ENCODE results near the gene ARID3B. TPM values are rescaled to one million over a fixed set of nuclear protein-coding genes. Genes with fewer than 3 reads are reported as not detected.

ARID3B gene
- total RNA-seq, 1 donor: 3.6 TPM

DNA sequence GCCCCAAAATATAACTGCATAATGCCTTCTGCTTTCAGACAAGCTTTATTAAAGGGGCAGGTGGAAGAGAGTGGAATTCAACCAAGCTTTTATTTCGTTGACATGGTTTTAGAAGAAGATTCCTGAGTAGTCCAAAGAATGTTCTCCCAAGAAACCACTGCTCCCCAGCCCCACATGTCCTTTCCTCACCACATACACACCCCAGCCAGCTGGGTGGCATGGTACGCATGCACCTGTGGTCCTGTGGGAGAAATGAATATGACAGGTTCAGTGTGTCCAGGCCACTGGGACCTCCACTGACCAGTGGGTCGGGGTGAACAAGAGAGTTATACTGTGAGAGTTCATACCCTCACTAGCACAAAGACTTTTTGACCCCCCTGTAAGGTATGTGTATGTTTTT lies 30.2 kb downstream of the ARID3B start:
- H4K20me1 ChIP-seq (ENCODE audit: insufficient read depth, low read length): peaks cover 11% of the 10 kb centered on the region
- no peak overlapping the region for H3K4me2 ChIP-seq (ENCODE audit: insufficient read depth, low read length)
- H2AFZ ChIP-seq (ENCODE audit: low read length): no peak overlapping the region
- no peak overlapping the region for H3K4me3 ChIP-seq (ENCODE audit: insufficient read depth, low read length)
- H3K27ac ChIP-seq (ENCODE audit: low read depth, low read length): no peak overlapping the region
- H3K9me3 ChIP-seq (ENCODE audit: low read depth, low read length): no peaks in the 10 kb centered on the region
- no peaks in the 10 kb centered on the region for H3K27me3 ChIP-seq (ENCODE audit: insufficient read depth, low read length)
- peaks cover 21% of the 10 kb centered on the region for H3K4me1 ChIP-seq (ENCODE audit: insufficient read depth, low read length)
- H3K79me2 ChIP-seq (ENCODE audit: insufficient read depth, low read length): no peaks in the 10 kb centered on the region
- TF ChIP-seq, protein P1, sequence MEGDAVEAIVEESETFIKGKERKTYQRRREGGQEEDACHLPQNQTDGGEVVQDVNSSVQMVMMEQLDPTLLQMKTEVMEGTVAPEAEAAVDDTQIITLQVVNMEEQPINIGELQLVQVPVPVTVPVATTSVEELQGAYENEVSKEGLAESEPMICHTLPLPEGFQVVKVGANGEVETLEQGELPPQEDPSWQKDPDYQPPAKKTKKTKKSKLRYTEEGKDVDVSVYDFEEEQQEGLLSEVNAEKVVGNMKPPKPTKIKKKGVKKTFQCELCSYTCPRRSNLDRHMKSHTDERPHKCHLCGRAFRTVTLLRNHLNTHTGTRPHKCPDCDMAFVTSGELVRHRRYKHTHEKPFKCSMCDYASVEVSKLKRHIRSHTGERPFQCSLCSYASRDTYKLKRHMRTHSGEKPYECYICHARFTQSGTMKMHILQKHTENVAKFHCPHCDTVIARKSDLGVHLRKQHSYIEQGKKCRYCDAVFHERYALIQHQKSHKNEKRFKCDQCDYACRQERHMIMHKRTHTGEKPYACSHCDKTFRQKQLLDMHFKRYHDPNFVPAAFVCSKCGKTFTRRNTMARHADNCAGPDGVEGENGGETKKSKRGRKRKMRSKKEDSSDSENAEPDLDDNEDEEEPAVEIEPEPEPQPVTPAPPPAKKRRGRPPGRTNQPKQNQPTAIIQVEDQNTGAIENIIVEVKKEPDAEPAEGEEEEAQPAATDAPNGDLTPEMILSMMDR (IDR thresholded peaks at IDR 0.05; ENCODE audit: extremely low read depth, low read depth, low read length): no peak
- no peaks in the 10 kb centered on the region for H3K36me3 ChIP-seq (ENCODE audit: insufficient read depth, low read length)
- DNase-seq (ENCODE audit: insufficient read length, low spot score, missing footprints): no peak

DNA sequence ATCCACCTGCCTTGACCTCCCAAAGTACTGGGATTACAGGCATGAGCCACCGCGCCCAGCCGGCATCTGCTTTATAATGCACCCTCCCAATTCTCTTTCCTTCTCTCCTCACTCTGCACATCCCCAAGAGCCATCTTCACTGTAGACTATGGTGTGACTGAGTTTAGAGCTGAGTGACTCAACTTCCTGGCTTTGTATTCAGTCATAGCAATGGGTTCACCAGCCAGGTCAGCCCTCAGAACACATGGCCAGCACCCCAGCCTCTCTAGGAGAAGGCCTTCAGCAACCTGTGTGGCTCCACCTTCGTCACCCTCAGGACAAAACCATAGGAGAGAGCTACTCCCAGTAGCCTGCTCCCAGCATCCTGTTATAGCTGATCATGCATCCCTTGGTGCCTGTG lies 33.0 kb downstream of the ARID3B start:
- Histone ChIP-seq H3K4me1 (ENCODE audit: insufficient read depth, low read length) (peaks cover 21% of the 10 kb centered on the region), H3K27ac (ENCODE audit: low read depth, low read length) (no peak overlapping the region), H3K79me2 (ENCODE audit: insufficient read depth, low read length) (peaks cover 2% of the 10 kb centered on the region), H3K4me3 (ENCODE audit: insufficient read depth, low read length) (no peak overlapping the region), H3K36me3 (ENCODE audit: insufficient read depth, low read length) (no peaks in the 10 kb centered on the region), H3K27me3 (ENCODE audit: insufficient read depth, low read length) (no peaks in the 10 kb centered on the region), H3K9me3 (ENCODE audit: low read depth, low read length) (no peaks in the 10 kb centered on the region), H2AFZ (ENCODE audit: low read length) (no peak overlapping the region), H3K4me2 (ENCODE audit: insufficient read depth, low read length) (no peak overlapping the region), H4K20me1 (ENCODE audit: insufficient read depth, low read length) (peaks cover 11% of the 10 kb centered on the region)
- no peak for DNase-seq (ENCODE audit: insufficient read length, low spot score, missing footprints)
- TF ChIP-seq, protein P1 (IDR thresholded peaks at IDR 0.05; ENCODE audit: extremely low read depth, low read depth, low read length): no peak

DNA sequence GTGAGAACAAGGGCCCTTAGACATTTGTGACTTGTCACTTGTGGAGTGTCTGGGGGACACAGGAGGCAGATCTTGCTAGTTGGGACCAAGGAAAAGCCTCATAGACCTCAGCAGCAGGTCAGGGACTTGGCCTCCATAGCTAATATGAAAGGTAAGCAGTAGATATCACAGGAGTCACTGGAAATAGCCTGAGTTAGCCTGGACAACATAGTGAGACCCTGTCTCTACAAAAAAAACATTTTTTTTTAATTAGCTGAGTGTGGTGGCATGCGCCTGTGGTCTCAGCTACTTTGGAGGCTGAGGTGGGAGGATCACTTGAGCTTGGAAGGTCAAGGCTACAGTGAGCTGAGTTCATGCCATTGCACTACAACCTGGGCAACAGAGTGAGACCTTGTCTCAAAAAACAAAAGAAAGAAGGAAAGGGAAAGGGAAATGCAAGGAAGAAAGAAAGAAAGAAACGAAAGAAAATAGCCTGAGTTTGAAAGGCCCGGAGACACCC lies 37.5 kb downstream of the ARID3B start:
- Histone ChIP-seq H3K27me3 (ENCODE audit: insufficient read depth, low read length) (no peaks in the 10 kb centered on the region), H3K4me1 (ENCODE audit: insufficient read depth, low read length) (peaks cover 6% of the 10 kb centered on the region), H3K79me2 (ENCODE audit: insufficient read depth, low read length) (peaks cover 2% of the 10 kb centered on the region), H3K4me3 (ENCODE audit: insufficient read depth, low read length) (no peak overlapping the region), H2AFZ (ENCODE audit: low read length) (no peak overlapping the region), H3K36me3 (ENCODE audit: insufficient read depth, low read length) (no peaks in the 10 kb centered on the region), H3K27ac (ENCODE audit: low read depth, low read length) (no peak overlapping the region), H4K20me1 (ENCODE audit: insufficient read depth, low read length) (no peaks in the 10 kb centered on the region), H3K9me3 (ENCODE audit: low read depth, low read length) (no peaks in the 10 kb centered on the region), H3K4me2 (ENCODE audit: insufficient read depth, low read length) (no peak overlapping the region)
- TF ChIP-seq, protein P1 (IDR thresholded peaks at IDR 0.05; ENCODE audit: extremely low read depth, low read depth, low read length): no peak
- no peak for DNase-seq (ENCODE audit: insufficient read length, low spot score, missing footprints)

DNA sequence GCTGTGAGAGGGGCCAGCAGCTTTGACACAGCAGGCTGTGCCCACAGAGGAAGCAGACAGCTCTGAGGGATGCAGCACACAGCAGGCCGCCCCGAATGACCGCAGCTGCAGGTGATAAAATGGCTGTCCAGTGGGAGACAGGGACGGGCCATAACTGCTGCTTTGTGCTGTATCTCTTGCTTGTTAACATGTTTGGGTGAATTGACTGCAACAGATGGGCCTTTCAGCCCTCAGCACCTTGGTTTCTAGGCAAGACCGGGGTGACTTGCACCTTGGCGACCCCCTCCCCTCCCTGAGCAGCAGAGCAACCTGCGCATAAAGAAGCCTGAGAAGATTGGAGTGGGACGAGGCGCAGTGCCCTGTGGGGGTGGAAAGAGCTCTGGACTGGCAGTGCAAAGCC lies 38.0 kb downstream of the ARID3B start:
- TF ChIP-seq, protein P1 (IDR thresholded peaks at IDR 0.05; ENCODE audit: extremely low read depth, low read depth, low read length): no peak
- H3K4me1 ChIP-seq (ENCODE audit: insufficient read depth, low read length): peaks cover 4% of the 10 kb centered on the region
- H2AFZ ChIP-seq (ENCODE audit: low read length): no peak overlapping the region
- H3K27me3 ChIP-seq (ENCODE audit: insufficient read depth, low read length): no peaks in the 10 kb centered on the region
- DNase-seq (ENCODE audit: insufficient read length, low spot score, missing footprints): no peak
- H3K79me2 ChIP-seq (ENCODE audit: insufficient read depth, low read length): peaks cover 2% of the 10 kb centered on the region
- H3K27ac ChIP-seq (ENCODE audit: low read depth, low read length): no peak overlapping the region
- no peaks in the 10 kb centered on the region for H4K20me1 ChIP-seq (ENCODE audit: insufficient read depth, low read length)
- H3K4me3 ChIP-seq (ENCODE audit: insufficient read depth, low read length): no peak overlapping the region
- no peaks in the 10 kb centered on the region for H3K9me3 ChIP-seq (ENCODE audit: low read depth, low read length)
- H3K4me2 ChIP-seq (ENCODE audit: insufficient read depth, low read length): no peak overlapping the region
- H3K36me3 ChIP-seq (ENCODE audit: insufficient read depth, low read length): no peaks in the 10 kb centered on the region
